ENCODE data around the gene CDK19.

- TF ChIP-seq CTCF (optimal IDR thresholded peaks at IDR 0.05 in 1 of 3, IDR thresholded peaks at IDR 0.05 in 1 of 3, conservative IDR thresholded peaks at IDR 0.05 in 1 of 3; ENCODE audit: extremely low read depth in 1 of 3, insufficient read depth in 2 of 3, low read length in 3 of 3): no peak
- no peak for TF ChIP-seq EZH2 (IDR thresholded peaks at IDR 0.05; ENCODE audit: low read length)
Observed at GRCh38 chr6:110856296-110856695, 41.0 kb upstream of the CDK19 start.
